Right lobe of liver (tissue), 6 donors: ENCODE results near the gene HOXB3. TPM values are rescaled to one million over a fixed set of nuclear protein-coding genes. Genes with fewer than 3 reads are reported as not detected.

Experiments used
- ATAC-seq, 4 donors: fragments of 200-7000 bp; cut with Tn5 transposase; one replicate each; pipeline ENCODE4 v1.9.1; 2020; ENCODE audit warnings: mild to moderate bottlenecking in 4 of 4, moderate library complexity in 4 of 4
- DNase-seq, 3 donors: peaks; one replicate each; pipeline ENCODE4 v3.0.0-alpha.2; 2020
- H3K27ac ChIP-seq, 3 donors: fragments of 200-600 bp; one replicate each; pipeline ENCODE4 v1.8.0; 2022
- H3K27me3 ChIP-seq, 2 donors: fragments of 200-600 bp; one replicate each; pipeline ENCODE4 v1.8.0; 2022
- H3K36me3 ChIP-seq, 4 donors: fragments of 200-600 bp; sonication (generic) in 1 of 4; one replicate each; pipeline versions ENCODE4 v1.5.1 to v1.8.0; 2017 to 2022; ENCODE audit warnings: control low read depth in 1 of 4
- H3K4me1 ChIP-seq, 4 donors: fragments of 200-600 bp; sonication (generic) in 1 of 4; one replicate each; pipeline versions ENCODE4 v1.5.1 to v1.8.0; 2017 to 2022; ENCODE audit warnings: control low read depth in 1 of 4
- H3K4me3 ChIP-seq, 3 donors: fragments of 200-600 bp; one replicate each; pipeline ENCODE4 v1.8.0; 2022
- H3K9me3 ChIP-seq, 4 donors: fragments of 200-600 bp; sonication (generic) in 1 of 4; one replicate each; pipeline versions ENCODE4 v1.5.1 to v1.8.0; 2017 to 2022; ENCODE audit warnings: control low read depth in 1 of 4
- CTCF ChIP-seq, 4 donors: fragments of 200-600 bp in 3 of 4; fragments of 450-650 bp in 1 of 4; IDR thresholded peaks; one replicate each; pipeline versions ENCODE4 v1.5.1 to v1.8.0; 2016 to 2022; ENCODE audit warnings: antibody characterized with exemption in 4 of 4, mild to moderate bottlenecking in 2 of 4
- POLR2A ChIP-seq: fragments of 450-650 bp; IDR thresholded peaks from one replicate; pipeline ENCODE4 v1.6.1; 2017; ENCODE audit warnings: antibody characterized with exemption, mild to moderate bottlenecking
- WGBS: methylation state at CpG from one replicate; pipeline ENCODE4 v1.1.6; 2018; ENCODE audit warnings: low coverage, low lambda C conversion rate; ENCODE audit not compliant: insufficient coverage; ENCODE audit errors: missing lambda C conversion rate; 5-methylcytosine and 5-hydroxymethylcytosine counted together
- intact Hi-C, 2 donors: fragments of 100-400 bp; cut with DNase I; formaldehyde crosslinking; loops; one replicate each; pipeline versions ENCODE4 v1.11.2 to v1.14.1; 2022
- total RNA-seq, 6 experiments: library from RNA; depleted of rRNA in 2 of 6; stranded (reverse); fragments of >200 nt in 2 of 6; fragmentation: NEBNext Ultra II Directional in 3 of 6; extraction: Animal tissue kit (Norgen Biotek cat#: 25700) in 3 of 6; gene quantifications; one replicate each; pipeline versions ENCODE4 v1.1.0 to v1.2.4, GENCODE V29; 2016 to 2023
- donor health status: DM: no; HTN: yes; CAD: no.
- donor health status: DM: no; HTN: no; CAD: no.
- donor health status: DM: no; HTN: no; CAD: no.
- donor health status: DM: no; HTN: yes; CAD: no.
- donor health status: DM: no; HTN: yes; CAD: no.

HOXB3 gene
- total RNA-seq, 6 experiments from 2014 or later, result 0.99 to 3.2 (median 2.6) TPM

- WGBS, result 8% methylated on average over 30 of the region's 38 CpGs
- peak; percentile 75 to 77 (median 76) for DNase-seq
- Histone ChIP-seq H3K36me3 (no peaks in the 10 kb centered on the region), H3K27ac (peak overlapping the region; percentile 64 to 78 (median 75)), H3K9me3 (no peaks in the 10 kb centered on the region), H3K4me1 (peaks cover 0 to 6% (median 0%) of the 10 kb centered on the region in 4 donors), H3K4me3 (peak overlapping the region; percentile 42 to 56 (median 45)), H3K27me3 (peaks cover 0 to 11% of the 10 kb centered on the region in 2 donors)
- peak; percentile 42 to 62 (median 55) for ATAC-seq
- intact Hi-C loops, result no loop called here
- TF ChIP-seq CTCF (IDR thresholded peaks at IDR 0.05), result no peak
- TF ChIP-seq POLR2A, result no peak
These were observed 45.6 kb downstream of the HOXB3 start for GRCh38 chr17:48544349-48545021.

DNA sequence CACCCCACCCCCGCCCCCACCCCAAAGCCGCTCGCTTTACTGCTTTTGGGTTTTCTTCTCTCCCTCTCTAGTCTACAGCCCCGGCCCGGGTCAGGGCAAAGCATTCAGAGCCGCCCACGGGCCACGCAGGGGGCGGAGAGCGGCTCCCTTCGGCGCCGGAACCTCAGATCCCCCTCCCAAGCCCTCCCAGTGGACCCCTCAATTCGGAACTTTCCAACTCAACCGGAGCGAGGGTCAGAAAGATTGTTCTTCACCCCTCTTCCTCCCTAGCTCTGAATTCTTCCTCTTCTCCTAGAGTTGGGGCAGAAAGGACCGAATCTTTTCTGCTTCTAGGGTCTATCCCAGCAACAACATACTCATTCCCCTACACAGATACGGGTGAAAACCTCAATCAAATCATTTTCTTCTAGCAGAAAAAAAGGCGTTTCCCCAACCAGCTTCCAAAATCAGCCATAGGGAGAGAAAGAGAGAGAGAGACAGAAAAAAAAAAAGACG is 46.1 kb downstream of the HOXB3 start:
- Histone ChIP-seq H3K4me3 (peak overlapping the region; percentile 42 to 56 (median 45)), H3K36me3 (no peaks in the 10 kb centered on the region), H3K27me3 (peaks cover 0 to 11% of the 10 kb centered on the region in 2 donors), H3K4me1 (peaks cover 0 to 6% (median 0%) of the 10 kb centered on the region in 4 donors), H3K27ac (peak overlapping the region; percentile 64 to 78 (median 75)), H3K9me3 (no peaks in the 10 kb centered on the region)
- intact Hi-C loops, result no loop called here
- DNase-seq (no peak), ATAC-seq (peak; percentile 14 to 23 (median 18))
- TF ChIP-seq CTCF (IDR thresholded peaks at IDR 0.05), result no peak
- WGBS, result under 1% methylated on average over 17 of the region's 20 CpGs

DNA sequence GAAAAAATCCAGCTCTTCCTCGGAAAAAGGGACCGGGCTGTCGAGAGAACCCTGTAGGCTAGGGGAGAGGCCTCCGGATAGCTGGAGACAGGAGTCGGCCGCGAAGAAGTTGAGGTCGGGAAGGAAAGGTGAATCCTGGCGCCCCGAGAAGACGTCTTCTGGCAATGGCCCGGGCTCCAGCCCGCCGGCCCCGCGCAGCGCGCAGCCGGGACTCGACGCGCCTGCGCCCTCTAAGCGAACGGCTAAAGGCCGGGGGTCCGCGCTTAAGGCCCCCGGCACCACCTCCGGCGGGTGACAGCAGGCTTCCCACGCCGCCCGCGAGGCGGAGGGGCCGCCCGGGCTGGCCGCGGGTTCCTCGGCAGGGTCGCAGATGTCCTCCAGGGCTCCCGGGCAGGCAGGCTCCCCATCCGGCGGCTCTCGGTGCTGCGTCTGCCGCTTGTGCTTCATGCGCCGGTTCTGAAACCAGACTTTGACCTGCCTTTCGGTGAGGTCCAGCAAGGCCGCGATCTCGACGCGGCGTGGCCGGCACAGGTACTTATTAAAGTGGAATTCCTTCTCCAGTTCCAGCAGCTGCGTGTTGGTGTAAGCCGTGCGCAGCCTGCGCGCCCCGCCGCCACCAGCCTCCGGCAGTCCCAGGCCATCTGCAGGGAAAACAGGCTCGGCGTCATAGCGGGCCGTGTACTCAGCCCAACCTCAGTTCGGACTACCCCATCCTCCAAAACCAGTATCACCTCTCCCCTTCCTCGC is 46.8 kb downstream of the HOXB3 start:
- intact Hi-C loops, result no loop called here
- ATAC-seq, result peak; percentile 33 to 55 (median 48)
- TF ChIP-seq CTCF (IDR thresholded peaks at IDR 0.05), result peak in 2 of 4 donors; percentile 6 to 11
- no peak for TF ChIP-seq POLR2A

GRCh38 chr17:48542698-48543106 is 47.3 kb downstream of the HOXB3 start:
- 1% methylated on average over 12 of the region's 12 CpGs for WGBS
- H3K4me1 ChIP-seq, result peaks cover 0 to 4% (median 0%) of the 10 kb centered on the region in 4 donors
- ATAC-seq (no peak), DNase-seq (no peak)
- intact Hi-C loops, result no loop called here
- no peaks in the 10 kb centered on the region for H3K36me3 ChIP-seq
- peak overlapping the region; percentile 64 to 78 (median 75) for H3K27ac ChIP-seq
- peak overlapping the region; percentile 42 to 56 (median 45) for H3K4me3 ChIP-seq
- peaks cover 0 to 11% of the 10 kb centered on the region in 2 donors for H3K27me3 ChIP-seq
- no peak for TF ChIP-seq CTCF (IDR thresholded peaks at IDR 0.05)
- TF ChIP-seq POLR2A, result no peak
- H3K9me3 ChIP-seq, result no peaks in the 10 kb centered on the region

More for the DNA sequence above, 46.8 kb downstream of the HOXB3 start:
- Histone ChIP-seq H3K27ac (peak overlapping the region; percentile 64 to 78 (median 75)), H3K36me3 (no peaks in the 10 kb centered on the region), H3K4me1 (peaks cover 0 to 6% (median 0%) of the 10 kb centered on the region in 4 donors), H3K9me3 (no peaks in the 10 kb centered on the region), H3K4me3 (peak overlapping the region; percentile 42 to 56 (median 45)), H3K27me3 (peaks cover 0 to 11% of the 10 kb centered on the region in 2 donors)
- 3% methylated on average over 6 of the region's 72 CpGs for WGBS
- DNase-seq, result peak in 1 of 3 donors; percentile 56
